ENCODE data around the gene KREMEN2.

KREMEN2 gene

DNA sequence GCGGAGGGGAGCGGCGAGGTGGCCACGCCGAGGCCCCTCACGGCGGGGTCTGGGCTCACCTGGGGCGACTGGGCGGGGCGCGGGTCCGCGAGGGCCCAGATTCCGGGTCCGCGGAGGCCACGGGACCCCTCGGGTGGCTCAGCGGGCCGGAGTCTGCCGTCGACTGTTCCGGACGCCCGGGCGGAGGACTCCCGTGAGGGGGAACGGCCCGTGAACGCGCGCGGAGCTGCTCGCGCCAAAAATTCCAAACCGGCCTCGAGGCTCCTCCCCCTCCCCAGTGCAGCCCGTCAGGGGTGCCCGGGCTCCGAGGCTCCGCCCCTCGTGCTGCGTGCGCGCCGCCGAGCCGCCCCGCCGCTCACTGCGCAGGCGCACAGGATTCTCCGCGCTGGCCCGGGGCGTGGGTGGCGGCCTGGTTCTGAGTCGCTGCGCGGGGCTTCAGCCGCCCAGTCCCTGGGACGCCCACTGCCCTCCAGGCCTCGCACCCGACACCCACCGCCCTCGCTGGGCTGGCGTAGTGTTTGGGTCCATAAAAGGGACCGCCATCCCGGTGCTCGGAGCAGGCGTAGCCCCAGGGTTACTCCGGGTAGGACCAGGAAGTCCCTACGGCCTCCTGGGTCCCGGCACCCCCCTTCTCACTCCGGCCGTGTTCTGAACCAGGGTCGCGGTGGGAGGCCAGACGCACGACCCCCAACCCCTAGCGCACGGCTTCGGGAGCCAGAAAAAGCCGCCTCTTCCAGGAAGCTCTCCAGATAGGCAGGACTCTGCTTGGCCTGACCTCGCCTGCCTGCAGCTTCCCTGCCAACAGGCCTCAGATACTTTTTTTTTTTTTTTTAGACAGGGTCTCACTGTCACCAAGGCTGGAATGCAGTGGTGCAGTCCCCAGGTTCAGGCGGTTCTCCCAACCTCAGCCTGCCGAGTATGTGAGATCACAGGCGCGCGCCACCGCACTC lies 16.4 kb downstream of the KREMEN2 start, which contains the start of gene PKMYT1:
PKMYT1 (minus strand) TSS at position 220 of the 950 bp plus-strand sequence. CDS start 789 bp downstream, outside the sequence.
- DNase-seq: peak; percentile 97

DNA sequence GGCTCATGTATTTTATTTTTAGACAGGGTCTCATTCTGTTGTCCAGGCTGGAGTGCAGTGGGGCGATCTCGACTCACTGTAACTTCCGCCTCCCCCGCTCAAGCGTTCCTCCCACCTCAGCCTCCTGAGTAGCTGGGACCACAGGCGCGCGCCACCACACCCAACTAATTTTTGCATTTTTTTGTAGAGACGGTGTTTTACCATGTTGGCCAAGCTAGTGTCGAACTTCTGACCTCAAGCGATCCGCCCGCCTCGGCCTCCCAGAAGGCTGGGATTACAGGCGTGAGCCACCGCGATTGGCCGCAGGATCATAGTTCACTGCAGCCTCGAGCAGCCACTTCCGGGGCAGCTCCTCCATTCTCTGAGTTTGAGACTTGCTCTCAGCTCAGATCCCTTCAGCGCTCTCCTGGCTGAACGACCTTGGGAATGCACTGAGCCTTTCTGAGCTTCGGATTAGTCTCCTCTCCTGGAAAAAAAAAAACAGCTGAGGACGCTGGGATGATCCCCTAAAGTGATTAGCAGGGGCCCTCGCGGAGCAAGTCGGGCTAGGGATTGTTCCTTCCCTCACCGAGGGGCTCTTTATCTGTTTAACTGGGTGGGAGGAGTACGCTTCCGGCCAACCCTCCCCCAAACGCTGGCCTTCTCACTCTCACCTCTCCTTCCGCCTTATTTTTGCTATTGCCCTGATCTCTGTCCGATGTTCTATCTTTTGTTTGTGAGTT lies 17.3 kb downstream of the KREMEN2 start:
- no peak for DNase-seq

DNA sequence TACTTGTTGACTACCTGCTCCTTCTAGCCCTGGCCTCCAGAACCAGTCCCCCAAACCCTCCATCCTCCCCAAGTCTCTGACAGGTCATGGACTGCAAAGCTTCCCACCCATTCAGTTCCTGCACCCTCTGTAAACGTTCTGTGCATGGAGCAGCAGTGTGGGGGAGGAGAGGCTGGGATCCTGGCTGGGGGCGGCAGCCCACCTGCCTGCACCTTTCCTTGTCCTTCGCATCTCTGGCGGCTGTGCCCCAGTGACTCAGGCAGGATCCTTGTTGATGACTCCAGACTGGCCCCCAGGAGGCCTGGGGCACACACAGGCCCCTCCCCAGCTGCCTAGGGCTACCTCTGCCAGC lies 17.8 kb downstream of the KREMEN2 start:
- no peak for DNase-seq

DNA sequence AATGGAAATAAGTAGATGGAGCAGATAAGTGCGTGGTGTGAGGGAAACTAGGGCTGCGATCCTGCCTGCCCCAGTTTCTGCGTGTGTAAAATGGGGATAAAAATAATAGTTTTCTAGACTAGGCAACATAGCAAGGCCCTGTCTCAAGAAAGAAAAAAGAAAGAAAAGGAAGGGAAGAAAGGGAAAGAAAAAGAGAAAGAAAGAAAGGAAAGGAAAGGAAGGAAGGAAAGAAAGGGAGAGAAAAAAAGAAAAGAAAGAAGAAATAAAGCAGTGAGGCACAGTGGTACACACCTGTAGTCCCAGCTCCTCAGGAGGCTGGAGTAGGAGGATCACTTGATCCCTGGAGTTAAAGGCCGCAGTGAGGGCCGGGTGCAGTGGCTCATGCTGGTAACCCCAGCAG lies 18.3 kb downstream of the KREMEN2 start:
- no peak for DNase-seq

DNA sequence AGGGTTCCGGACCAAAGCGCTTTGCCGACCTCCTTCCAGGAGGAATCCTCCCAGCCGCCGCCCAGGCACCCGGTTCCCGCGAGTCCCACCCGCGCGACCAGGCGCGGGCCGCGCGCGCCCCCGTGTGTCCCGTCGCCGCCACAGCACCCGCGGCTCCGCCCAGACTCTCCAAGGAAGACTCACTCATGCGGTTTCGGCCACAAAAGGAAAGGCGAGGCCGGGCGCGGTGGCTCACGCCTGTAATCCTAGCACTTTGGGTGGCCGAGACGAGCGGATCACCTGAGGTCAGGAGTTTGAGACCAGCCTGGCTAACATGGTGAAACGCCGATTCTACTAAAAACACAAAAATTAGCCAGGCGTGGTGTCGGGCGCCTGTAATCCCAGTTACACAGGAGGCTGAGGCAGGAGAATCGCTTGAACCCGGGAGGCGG lies 19.6 kb downstream of the KREMEN2 start:
- peak; percentile 96 for DNase-seq

DNA sequence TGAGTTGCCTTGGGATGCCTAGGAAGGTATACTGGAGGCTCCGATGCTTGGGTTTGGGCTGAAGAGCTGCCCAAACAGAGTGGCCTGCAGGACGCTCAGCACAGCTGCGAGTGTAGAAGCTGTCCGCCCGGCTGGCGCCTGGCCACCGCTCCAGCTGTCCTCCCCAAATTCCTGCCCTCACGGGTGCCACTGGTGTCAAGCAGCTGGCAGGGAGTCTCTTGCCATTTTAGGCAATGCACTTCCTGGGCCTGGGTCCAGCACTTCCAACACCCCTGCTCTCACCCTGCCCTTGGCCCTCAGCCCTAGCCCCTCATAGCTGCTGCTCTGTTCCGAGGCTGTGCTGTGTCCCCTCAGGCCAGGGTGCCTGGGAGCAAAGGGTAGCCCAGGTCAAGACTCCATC lies 21.4 kb downstream of the KREMEN2 start:
- DNase-seq: no peak

DNA sequence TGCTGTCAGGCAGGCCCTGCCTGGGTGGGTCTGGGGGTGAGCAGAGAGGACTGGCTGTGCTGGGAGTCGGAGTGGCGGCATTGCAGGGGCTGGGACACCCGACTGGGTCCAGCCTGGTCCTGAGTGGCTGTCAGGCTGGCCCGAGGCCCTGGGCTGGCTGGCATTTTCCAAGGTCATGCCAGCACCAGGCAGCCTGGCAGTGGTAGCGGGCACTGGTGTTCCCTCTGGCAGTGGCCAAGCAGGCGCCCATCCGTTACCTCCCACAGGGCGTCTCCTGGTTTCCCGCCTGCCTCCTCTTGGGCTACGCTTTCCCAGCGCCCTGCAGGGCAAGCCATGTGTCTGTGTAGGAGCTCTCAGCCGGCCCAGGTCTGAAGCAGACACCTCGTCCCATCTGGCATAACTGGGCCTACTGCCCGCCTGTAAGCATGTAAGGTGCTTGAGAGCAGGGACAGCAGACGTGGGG lies 21.8 kb downstream of the KREMEN2 start:
- no peak for DNase-seq

DNA sequence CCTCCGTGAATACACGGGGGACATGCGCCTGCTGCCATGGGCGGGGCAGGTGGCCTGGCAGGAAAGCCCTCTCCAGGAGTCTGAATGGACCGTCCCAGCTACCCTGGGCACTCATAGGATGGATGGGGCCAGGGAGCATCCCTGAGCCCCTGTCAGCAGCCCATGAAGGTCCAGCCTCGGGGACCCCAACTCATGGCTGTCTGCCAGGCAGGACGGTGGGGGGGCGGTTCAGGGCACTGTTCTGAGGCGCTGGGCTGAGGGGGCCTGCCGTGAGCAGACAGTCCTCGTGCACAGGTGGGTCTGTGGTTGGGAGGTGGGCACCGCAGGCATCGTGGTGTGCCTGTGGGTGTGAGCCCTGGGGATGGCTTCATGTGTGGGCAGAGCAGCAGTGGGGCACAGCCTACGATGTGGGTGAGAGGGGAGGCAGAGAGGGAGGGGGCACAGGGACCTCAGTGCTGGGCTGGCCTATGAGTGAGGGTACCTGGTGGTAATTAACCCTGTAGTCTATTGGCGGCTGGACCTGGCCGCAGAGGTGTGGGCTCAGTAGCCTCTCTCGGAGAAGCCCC lies 22.6 kb downstream of the KREMEN2 start:
- DNase-seq: no peak

DNA sequence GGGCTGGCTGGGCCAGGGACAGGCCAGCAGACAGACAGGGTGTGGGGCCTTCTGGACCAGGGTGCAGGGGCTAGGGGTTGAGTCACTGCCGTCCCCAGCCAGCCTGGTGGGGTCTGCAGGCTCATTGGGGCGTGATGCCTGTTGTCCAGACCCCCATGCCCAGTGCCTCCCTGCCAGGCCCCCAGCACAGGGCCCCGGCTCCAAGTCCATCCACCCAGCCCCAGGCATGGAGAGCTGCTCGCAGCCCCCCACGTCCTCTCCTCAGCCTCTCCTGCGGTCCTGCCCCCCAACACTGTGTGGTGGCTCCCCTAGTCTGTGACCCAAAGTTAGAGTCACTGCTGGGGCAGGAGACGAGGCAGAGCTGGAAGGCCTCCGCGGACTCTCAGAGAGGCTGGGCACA lies 23.2 kb downstream of the KREMEN2 start:
- no peak for DNase-seq

DNA sequence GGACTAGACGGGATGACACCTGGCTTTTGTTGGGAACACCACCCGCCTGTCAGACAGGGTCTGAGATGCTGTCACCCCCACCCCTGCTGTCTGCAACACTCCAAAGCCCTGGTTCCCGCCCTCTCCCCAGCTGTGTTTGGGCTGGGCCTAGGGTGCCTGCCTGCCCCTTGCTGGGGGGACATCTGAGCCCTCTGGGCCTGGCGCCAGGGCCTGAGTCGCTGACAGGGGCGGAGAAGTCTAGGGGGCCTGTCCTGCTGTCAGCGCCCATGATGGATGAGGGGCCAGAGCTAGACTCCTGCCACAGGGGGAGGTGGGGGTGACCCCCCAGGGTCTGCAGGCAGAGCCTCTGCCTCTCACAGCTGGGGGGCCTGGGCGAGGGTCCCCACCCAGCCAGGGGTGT lies 23.8 kb downstream of the KREMEN2 start:
- DNase-seq: no peak

DNA sequence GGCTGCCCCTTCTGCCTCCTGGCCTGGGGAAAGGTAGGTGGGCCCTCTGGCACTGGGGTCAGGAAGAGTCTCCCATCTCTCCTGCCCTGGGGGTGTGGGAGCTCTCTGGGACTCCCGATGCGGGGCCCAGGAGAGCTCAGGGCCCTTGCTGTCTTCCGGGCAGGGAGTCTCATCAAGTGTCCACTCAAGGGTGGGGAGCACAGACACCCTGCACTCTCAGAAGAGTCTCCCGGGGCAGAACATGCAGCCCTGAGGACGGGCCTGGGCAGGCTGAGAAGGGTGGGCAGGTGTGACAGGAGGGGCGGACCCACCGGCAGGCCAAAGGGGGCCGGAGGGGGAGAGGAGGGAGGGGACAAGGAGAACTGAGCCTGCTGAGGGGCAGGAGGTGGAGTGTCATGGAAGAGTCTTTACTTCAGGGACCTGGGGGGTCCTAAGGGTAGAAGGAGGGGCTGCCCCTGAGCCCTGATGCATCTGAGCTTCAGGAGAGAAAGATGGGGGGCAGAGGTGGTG lies 24.6 kb downstream of the KREMEN2 start:
- DNase-seq: no peak

DNA sequence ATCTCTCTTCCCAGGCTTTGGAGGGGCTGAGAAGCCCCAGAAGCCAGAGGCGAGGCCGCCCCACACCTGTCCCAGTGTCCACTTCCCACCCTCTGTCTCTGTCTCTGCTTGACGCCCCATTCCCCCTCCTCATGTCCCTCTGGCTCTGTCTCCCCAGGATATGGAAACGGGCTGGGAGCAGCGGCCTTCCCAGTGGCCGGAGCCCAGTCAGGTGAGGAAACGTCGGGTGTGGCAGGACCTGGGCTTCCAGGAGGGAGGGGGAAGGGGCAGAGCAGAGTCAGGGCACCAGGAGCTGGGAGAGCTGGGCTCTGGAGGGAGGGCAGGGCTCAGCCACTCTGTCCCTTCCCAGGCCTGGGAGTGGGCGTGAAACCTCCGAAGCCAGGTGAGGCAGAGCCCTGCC lies 26.8 kb downstream of the KREMEN2 start:
- no peak for DNase-seq

DNA sequence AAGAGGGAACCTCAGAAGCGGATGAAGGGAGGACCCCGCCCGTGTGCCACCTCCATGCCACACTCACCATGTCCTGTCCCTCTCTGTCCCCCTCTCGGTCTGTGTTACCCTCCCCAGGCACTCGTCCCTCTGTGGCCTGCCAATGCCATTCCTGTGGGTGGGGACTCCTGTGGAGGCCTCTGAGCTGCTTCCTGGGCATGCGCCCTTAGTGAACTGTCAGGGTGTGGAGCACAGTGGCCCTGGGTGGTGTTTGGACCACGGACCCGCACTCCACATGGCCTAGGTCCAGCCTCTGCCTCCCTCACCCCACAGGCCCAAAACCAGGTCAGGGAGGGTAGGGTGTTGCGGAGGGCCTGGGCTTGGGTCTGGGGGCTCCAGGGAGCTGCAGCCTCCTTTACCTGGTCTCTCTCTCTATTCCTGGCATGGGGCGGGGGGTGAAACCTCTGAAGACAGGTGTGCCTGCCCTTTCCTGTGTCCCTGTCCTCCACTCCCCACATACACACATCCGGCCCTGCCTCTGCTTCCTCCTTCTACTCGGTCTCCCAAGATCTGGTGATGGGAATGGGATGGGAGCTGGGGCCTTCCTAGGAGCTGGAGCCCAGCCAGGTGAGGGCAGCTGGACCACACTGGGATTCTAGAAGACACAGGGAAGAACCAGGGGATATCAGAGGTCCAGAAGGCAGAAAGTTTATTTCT lies 27.6 kb downstream of the KREMEN2 start:
- no peak for DNase-seq

DNA sequence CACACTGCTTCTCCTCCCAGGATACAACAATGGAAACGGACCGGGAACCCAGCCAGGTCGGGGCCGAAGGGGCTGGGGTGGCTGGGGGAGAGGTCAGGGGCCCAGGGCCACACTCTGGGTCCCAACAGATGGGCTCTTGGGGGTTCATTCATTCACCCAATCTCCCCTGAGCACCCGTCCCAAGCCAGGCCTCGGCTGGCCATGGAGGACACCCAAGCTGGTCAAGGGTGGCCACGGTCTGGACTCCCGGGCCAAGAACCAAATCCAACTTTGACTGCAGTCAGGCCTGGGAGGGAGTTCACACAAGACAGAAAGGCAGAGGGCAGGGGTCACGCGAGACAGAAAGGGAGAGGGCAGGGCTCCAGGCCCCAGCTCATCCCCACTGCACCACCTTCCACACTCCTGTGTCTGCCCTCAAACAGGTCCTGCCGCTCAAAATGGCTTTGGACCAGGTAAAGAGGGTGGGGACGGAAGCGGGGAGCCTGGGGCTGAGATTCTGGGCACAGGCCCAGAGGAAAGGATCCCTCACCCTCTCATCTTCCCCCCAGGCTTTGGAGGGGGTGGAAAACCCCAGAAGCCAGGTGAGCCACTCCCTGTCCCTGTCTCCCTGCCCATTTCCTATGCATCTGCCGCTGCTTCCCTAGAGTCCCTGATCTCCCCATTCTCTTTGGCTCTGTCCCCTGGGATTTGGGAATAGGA lies 28.5 kb downstream of the KREMEN2 start:
- no peak for DNase-seq

DNA sequence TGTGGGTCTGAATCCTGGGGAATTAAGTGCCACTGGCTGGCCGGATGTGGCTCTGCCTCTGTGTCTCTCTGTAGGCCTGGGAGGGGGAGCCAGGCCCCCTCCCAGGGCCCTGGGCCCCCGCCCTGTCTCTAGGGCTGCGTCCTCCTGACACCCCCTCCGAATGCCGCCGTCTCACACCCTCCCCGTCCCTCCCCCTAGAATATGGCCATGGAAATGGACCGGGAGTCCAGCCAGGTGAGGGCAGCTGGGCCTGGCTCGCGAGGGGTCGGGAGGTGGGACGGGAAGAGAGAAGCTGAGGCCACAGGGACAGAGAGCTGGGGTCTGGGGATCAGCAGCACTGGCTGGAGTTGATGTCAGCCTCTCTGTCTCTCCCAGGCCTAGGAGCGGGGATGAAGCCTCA lies 32.2 kb downstream of the KREMEN2 start:
- no peak for DNase-seq

DNA sequence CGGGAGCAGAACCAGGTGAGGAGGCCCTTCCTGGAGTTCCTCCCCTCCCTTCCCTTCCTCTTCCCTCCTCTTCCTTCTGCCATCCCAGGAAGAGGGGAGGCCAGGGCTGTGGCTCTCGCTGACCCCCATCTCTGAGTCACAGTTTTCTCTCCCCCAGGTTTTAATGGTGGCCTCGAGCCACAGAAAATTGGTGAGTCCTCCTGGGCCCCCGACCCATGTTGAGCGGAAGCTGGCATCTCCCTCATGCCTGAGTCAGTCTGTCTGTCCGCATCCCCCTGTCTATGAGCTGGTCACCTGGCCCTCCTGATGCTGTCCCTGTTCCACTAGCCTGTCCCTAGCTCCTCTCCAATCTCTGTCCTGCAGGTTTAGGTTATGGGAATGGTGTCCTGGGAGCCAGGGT lies 35.9 kb downstream of the KREMEN2 start:
- DNase-seq: no peak

DNA sequence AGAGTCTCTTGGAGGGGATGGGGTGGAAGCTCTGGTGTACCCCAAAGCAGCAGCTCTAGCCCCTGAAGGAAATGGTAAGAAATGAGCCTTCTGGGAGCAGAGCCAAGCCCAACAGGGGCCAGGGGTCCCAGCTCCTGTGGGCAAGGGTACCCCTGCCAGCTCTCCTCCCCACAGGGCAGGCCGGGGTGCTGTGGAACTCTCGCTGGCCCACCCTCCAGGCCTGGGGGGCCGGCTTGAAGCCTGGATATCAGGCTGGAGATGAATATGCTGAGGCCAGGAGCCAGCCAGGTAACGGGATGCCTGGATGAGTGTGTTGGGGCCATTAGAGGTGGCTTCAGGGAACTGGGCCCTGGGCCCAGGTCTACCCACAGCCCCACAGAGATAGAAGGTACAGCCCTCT lies 36.5 kb downstream of the KREMEN2 start:
- DNase-seq: no peak

DNA sequence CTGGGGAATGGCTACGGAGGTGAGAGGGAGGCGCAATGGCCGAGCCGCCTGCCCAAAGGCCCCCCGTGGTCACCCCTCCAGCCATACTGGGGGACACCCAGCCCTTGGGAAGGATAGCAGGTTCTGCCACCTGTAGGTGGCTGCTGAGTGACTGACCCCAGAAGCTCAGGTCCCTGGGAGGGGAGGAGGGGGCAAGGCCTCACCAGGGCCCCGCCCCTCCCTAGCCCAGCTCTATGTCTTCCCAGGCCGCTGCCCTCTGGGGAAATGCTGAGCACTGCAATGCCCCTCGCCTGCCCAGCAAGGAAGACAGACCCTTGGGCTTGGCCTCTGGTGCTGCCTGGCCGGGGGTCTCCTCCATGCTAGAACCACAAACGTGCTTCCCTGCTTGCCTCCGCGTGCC lies 37.2 kb downstream of the KREMEN2 start:
- DNase-seq: no peak

DNA sequence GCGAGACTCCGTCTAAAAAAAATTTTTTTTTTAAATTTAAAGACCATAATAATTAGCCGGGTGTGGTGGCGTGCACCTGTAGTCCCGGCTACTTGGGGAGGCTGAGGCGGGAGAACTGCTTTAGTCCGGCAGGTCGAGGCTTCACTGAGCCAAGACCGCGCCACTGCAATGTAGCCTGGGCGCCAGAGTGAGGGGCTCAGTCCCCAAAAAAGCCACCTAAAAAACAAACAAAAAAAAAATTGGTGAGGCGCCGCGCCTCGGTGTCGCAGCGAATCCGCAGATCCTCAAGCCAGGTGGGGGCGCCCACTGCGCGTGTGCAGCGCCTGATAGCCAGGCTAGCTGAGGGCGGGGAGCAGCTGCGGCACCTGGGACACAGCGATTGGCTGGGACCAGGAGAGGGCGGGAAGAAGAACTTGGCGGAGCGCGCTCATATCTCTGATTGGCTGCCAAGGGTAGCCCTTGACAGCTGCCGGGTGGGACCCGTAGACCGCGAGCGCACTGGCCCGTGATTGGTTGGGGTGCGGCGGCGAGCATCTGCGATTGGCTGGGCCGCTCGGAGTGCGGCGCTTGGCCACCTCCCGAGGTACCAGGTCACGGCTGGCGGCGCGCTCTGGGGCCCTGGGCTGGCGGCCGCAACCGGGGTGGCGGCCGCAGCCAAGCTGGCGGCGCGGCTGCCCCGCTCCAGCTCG lies 39.7 kb downstream of the KREMEN2 start:
- peak; percentile 97 for DNase-seq

DNA sequence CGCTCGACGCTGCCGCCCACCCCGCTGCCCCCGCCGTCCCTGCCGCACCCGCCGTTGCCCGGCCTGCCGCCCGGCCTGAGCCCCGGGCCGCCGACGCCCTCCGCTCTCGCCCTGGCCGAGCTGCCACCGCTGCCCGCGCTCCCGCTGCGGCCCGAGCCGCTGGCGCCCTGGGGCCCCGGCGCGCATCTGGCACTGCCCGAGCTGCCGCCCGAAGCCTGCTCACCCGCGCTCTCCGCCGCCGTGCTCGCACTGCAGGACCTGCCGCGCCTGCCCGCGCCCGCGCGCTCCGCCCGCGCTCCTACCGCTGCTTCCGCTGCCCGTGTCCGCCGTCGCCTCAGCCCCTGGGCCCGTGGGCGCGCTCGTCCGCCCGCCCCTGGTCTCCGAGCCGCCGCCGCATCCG lies 40.2 kb downstream of the KREMEN2 start:
- no peak for DNase-seq

DNA sequence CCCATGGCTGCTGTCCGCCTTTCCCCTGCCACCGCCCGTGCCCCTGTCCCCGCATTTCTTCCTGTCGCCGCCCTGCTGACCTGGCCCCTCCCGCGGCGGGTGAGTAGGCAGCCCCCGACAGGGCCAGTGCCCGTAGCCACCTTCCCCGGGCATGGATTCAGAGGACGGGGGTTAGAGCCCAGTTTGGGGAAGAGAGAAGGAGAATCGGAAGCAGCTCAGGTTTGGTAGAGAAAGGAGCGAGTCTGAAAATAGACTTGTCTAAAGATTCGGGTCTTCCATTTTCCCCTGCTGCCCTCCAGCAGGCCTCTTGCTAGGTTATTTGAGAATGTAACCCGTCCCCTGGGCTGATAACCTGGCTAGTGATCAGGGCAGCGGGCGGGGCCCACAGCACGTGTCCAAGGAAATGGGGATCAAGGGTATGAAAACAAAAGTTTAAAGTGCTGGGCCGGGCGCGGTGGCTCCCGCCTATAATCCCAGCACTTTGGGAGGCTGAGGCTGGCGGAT lies 40.8 kb downstream of the KREMEN2 start:
- no peak for DNase-seq
